Measurements from ENCODE around the gene AQP12B. TPM values are rescaled to one million over a fixed set of nuclear protein-coding genes. Genes with fewer than 3 reads are reported as not detected.

The AQP12B gene
- total and polyA plus RNA-seq, 2 of the 8 experiments (the other 6 are each of a cell fraction or from before 2014, with no cell fraction given): not detected

- ChIA-PET CTCF (ENCODE audit: partially characterized antibody) (interaction anchor here (1.2 kb wide), 1 partner anchor 54 kb away, joined by 5 read pairs; no protein-coding TSS in a partner anchor), POLR2A (ENCODE audit: partially characterized antibody) (interaction anchor here (0.6 to 3.9 kb wide), 8 partner anchors 13 to 142 kb away, joined by 3 to 19 read pairs (median 4); partner anchors contain the start of gene CAPN10)
- DNase-seq (ENCODE audit: low read depth in 1 of 2, low spot score in 2 of 2) (no peak), FAIRE-seq (no peak)
- Histone ChIP-seq H4K8ac (ENCODE audit: extremely low read depth, insufficient read depth, low read length) (no peak overlapping the region), H2BK5ac (ENCODE audit: low read depth, low read length) (no peak overlapping the region; the same call in 1 of the 2 replicates), H2AK5ac (ENCODE audit: low read depth, low read length) (no peak overlapping the region), H3K36me3 (ENCODE audit: control insufficient read depth in 2 of 4, insufficient read depth in 4 of 4, low read length in 3 of 4) (peaks cover 7 to 50% (median 38%) of the 10 kb centered on the region in 4 experiments), H3K4ac (replicated peaks; ENCODE audit: insufficient read length, low read depth, low read length) (no peak overlapping the region), H3K23ac (ENCODE audit: insufficient read length) (no peak overlapping the region), H3K4me3 (ENCODE audit: extremely low read depth in 1 of 4, insufficient read depth in 2 of 4, low read depth in 3 of 4, low read length in 4 of 4) (no peak overlapping the region), H3K9ac (replicated peaks in 1 of 4; ENCODE audit: extremely low read depth in 1 of 4, low read depth in 3 of 4, low read length in 3 of 4) (no peak overlapping the region), H2BK12ac (ENCODE audit: low read depth, low read length) (no peak overlapping the region), H3K9me3 (ENCODE audit: insufficient read depth in 2 of 2, low read depth in 1 of 2, low read length in 1 of 2) (no peaks in the 10 kb centered on the region), H2AFZ (ENCODE audit: low read length) (no peak overlapping the region), H3K18ac (ENCODE audit: extremely low read depth, low read length) (no peak overlapping the region), H3K4me2 (ENCODE audit: insufficient read depth in 1 of 2, low read depth in 2 of 2, low read length in 2 of 2) (no peak overlapping the region), H3K79me2 (ENCODE audit: control insufficient read depth in 1 of 2, insufficient read depth in 2 of 2, low read length in 2 of 2) (no peaks in the 10 kb centered on the region), H3K23me2 (ENCODE audit: low read depth, low read length) (peaks cover 4% of the 10 kb centered on the region; the same call in 1 of the 2 replicates), H4K5ac (ENCODE audit: insufficient read length, low read depth, low read length) (no peak overlapping the region), H3K4me1 (replicated peaks in 1 of 4; ENCODE audit: control insufficient read depth in 3 of 4, insufficient read depth in 4 of 4, low read length in 3 of 4) (no peaks in the 10 kb centered on the region; a peak in 1 of 7 replicates), H4K20me1 (replicated peaks in 1 of 2; ENCODE audit: control insufficient read depth in 1 of 2, insufficient read depth in 2 of 2, low read length in 2 of 2) (peaks cover 2 to 9% of the 10 kb centered on the region in 2 experiments), H3K56ac (replicated peaks; ENCODE audit: insufficient read length, low read depth, low read length) (no peak overlapping the region), H3K27ac (ENCODE audit: low read depth, low read length) (no peak overlapping the region), H2BK120ac (replicated peaks; ENCODE audit: low read depth, low read length) (no peak overlapping the region), H4K91ac (replicated peaks; ENCODE audit: insufficient read length, low read length) (no peak overlapping the region), H2BK15ac (ENCODE audit: low read length) (no peak overlapping the region), H3K14ac (ENCODE audit: insufficient read length) (no peak overlapping the region), H2BK20ac (ENCODE audit: low read length) (no peak overlapping the region), H3K79me1 (ENCODE audit: low read depth, low read length) (no peaks in the 10 kb centered on the region; the same call in 1 of the 2 replicates), H3K27me3 (replicated peaks in 1 of 4; ENCODE audit: control insufficient read depth in 3 of 4, extremely low read depth in 1 of 4, insufficient read depth in 3 of 4, low read length in 3 of 4) (no peaks in the 10 kb centered on the region)
- no peak for TF ChIP-seq SP1 (IDR thresholded peaks at IDR 0.05; ENCODE audit: low read depth, low read length)
- TF ChIP-seq POLR2AphosphoS5 (IDR thresholded peaks at IDR 0.05; ENCODE audit: low read depth, low read length): peak; percentile 62; the same call in 1 of the 2 replicates
- no peak for TF ChIP-seq HDAC2 (IDR thresholded peaks at IDR 0.05; ENCODE audit: borderline replicate concordance in 1 of 2, low read depth in 2 of 2, low read length in 2 of 2)
- no peak for TF ChIP-seq SP2 (IDR thresholded peaks at IDR 0.05; ENCODE audit: low read length)
- no peak for TF ChIP-seq MAX (IDR thresholded peaks at IDR 0.05)
- WGBS, 2 experiments (ENCODE audit: extremely low coverage in 1 of 2, insufficient coverage in 1 of 2, insufficient read length in 1 of 2, insufficient replicate concordance in 2 of 2, low coverage in 1 of 2, low lambda C conversion rate in 2 of 2, missing lambda C conversion rate in 1 of 2): 83% methylated on average over 7 of the region's 7 CpGs; no CpG with 5 or more reads in 1 of the 2 experiments
Measured at GRCh38 chr2:240728827-240729226, 46.1 kb upstream of the AQP12B start.
